Measurements from ENCODE around the gene CALCA.
"Not testable (repeated sequence)": the region's sequence is repeated elsewhere in the genome, so short reads cannot be mapped to it uniquely, and the experiment has no call there.

CALCA gene, protein sequence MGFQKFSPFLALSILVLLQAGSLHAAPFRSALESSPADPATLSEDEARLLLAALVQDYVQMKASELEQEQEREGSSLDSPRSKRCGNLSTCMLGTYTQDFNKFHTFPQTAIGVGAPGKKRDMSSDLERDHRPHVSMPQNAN

DNA sequence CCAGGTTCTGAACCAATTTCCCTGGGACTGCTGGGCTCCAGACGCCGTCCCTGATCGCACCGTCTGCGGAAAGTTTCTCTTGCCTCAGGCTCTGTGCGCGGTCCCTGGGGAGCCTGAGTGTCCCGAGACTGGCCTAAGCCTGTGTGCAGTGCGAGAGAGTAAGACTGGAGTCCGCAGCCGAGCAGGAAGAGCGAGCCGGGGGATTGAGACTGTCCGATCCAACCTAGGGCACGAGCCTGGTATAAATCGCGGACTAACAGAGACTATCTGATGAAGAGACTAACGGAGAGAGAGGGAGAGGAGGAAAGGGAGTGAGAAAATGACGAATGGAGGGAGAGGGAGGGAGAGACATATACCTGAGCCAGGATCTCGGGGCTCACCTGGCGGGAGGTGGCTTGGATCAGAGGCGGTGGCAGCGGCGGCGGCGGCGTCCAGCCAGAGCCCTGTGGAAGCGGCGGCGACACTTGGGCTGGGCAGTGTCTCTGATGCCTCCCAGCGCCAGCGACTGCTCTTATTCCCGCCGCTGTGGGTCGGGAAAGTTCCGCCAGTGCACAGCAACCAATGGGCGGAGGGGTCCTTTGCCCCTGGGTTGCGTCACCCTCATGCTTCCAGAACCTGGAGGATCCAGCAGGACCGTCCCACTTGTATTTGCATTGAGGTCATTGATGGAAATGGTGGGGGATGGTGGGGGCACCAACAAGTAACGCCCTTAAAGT, at the start of gene CALCA:
Gene CALCA, minus strand, starts transcription at position 487 of the 716 bp plus-strand sequence. CDS start 1,159 bp downstream, outside the sequence.
- DNase-seq (ENCODE audit: low spot score): no peak

DNA sequence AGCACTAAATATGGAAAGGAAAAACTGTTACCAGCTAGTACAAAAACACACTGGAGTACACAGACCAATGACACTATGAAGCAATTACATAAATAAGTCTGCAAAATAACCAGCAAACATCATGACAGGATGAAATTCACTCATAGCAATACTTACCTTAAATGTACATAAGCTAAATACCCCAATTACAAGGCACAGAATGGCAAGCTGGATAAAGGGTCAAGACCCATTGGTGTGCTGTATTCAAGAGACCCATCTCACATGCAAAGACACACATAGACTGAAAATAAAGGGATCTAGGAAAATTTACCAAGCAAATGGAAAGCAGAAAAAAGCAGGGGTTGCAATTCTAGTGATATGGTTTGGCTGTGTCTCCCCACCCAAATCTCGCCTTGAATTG, 44.0 kb upstream of the CALCA start:
- no peak for DNase-seq (ENCODE audit: low spot score)

DNA sequence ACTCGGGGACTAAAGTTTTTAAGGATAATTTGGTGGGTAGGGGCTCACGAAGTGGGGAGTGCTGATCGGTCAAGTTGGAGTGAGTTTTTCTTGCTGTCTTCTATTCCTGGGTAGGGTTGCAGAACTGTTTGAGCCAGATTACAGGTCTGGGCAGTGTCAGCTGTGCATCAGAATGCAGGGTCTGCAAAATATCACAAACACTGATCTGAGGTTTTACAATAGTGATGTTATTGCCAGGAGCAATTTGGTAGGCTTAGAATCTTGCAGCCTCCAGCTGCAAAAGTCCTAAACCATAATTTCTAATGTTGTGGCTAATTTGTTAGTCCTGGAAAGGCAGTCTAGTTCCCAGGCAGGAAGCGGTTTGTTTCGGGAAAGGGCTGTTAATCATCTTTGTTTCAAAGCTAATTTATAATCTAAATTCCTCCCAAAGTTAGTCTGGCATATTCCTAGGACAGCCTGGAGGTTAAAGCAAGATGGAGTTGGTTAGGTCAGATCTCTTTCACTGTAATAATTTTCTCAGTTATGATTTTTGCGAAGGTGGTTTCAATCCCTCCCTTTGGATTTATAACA, 39.7 kb upstream of the CALCA start:
- no peak for DNase-seq (ENCODE audit: low spot score)

DNA sequence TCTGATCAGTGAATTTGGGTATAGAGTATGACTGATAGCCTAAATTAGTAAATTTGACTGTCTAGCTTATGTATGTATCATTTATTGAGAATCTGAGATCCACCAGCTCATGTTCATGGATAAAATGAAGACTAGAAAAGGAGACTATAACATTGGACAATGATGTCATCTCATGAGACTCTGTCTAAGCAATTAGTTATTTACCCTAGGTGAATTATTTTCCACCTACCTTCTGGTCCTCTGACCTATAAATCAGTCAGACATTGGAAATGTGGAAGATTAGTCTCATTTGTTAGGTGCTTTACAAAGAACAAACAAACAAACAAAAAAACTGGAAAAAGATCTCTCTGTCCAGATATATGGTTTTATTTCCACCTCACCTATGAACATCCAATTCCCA, 38.7 kb upstream of the CALCA start:
- DNase-seq (ENCODE audit: low spot score): no peak

DNA sequence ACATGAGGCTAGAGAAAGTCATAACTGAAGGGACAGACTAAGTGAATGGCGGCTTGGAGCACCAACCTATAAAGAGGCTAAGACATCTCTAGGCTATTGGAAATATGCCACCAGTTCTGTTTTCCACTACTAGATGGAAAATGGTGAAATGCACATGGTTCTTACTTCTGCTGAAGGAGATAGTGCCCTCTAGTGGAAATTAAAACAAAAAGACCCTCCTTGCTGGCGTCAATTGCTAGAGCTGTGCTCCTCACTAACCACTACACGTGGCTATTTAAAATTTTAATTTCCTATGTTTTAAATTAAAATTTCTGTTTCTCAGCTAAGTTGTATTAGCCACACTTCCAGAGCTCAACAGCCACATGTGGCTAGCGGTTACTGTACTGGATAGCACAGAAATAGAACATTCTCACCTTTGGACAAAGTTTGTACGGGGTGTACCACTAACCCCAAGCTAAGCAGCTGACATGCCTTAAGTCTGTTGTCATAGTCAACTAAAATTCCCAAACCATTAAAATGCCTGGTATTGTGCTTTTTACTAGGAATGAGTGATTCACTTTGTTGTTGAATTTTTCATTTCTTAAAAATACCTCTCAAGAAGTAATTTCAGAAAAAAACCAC, 34.1 kb upstream of the CALCA start:
- peak; percentile 49 for DNase-seq (ENCODE audit: low spot score)

DNA sequence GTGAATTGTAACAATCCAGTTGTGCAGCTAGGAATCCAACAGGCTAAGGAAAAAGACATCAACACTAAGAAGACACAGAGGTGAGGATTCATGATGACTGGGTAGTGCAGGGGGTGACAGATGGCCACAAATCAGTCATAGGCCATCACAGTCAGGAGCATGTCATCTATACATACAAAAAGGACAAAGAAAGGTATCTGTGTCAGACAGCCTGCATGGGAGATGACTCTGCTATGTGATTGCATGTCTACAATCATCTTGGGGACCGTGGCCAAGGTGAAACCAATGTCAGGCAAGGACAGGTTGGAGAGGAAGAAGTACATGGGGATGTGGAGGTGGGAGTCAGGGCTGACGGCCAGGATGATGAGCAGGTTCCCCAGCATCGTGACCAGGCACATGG, 16.0 kb upstream of the CALCA start:
- DNase-seq (ENCODE audit: low spot score): not testable (repeated sequence)

DNA sequence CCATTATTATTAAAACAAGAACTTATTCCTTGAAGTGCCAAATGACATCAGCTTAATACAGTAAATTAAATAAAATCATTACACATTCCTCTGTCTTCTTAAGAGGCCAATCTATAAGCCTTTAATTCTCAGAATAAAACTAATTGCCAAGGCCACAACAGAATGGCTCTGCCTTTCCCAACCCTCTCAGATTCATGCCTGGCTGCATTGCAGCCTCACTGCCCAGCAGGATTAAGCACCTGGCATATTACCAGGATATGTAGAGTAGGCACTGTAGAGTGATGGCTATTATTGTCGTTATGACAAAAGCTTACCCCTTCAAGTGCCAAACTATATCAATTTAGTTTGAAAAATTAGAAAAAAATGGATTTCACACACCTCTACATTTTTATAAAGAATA, 9.4 kb upstream of the CALCA start:
- DNase-seq (ENCODE audit: low spot score): no peak

DNA sequence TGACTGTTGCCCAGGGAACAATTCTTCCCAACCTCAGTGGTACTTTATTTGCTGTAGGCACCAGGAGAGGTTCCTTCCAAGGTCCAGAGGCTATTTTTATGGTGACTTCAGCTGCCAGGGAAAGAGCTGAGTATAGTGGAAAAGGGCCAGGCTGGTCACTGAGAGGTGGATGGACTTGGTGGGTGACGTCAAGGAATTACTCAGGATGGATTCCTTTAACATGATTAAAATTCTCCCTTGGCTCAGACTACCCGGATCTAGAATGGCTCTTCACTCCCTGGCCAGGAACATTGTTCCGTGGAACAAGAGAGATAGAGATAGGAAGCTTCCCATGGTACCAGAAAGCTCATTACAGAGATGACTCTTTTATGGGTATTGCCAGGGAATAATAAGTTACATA, 8.7 kb upstream of the CALCA start:
- no peak for DNase-seq (ENCODE audit: low spot score)

DNA sequence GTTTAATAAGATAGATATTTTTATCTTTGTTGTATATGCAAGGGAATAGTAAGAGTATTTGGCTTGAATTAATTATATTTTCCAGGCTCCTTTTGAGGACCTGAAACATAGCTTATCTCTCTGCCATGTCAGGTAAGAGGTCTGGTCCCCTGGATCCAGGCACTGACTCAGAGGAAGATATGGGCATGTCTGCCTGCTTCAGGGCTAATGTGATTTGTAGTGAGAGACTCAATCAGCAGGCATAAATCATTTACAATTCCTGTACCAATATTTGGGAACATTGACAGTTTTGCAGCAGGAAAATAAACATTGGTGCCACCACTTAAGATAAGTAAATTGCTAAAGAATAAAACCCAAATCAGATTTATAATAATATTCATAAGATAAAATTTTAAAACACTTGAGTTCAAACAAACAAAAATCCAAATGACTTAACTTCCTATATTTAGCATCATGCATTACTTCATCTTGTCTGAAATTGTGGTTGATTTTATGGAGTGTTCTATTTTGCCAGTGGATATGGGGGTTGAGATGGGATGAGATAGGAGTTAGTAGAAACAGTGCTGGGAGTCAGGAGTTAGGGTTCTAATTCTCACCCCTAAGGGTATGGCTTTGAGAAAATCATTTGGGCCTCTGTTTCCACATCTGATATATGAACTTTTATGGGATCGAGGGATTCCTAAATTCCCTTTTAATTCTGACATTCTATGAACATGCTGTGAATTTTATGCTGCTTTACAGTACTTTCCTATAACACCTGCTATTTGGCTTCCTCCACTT, 5.1 kb upstream of the CALCA start:
- DNase-seq (ENCODE audit: low spot score): no peak

DNA sequence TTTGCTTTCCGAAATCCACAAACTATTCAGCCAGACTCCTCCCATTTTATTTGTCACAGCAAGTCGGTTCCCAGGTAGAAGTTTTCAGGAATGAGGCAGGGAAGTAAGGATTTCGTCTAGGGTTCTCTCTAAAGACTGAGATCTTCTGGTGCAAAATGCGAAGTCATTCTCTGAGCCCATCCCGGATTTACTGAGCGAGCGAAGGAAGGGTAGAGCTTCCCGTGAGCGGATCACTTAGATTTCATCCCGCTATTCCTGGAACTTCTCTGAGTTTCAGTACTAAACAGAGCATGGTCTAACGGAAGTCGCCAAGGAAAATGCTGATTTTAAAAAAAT, 3.1 kb upstream of the CALCA start:
- no peak for DNase-seq (ENCODE audit: low spot score)

DNA sequence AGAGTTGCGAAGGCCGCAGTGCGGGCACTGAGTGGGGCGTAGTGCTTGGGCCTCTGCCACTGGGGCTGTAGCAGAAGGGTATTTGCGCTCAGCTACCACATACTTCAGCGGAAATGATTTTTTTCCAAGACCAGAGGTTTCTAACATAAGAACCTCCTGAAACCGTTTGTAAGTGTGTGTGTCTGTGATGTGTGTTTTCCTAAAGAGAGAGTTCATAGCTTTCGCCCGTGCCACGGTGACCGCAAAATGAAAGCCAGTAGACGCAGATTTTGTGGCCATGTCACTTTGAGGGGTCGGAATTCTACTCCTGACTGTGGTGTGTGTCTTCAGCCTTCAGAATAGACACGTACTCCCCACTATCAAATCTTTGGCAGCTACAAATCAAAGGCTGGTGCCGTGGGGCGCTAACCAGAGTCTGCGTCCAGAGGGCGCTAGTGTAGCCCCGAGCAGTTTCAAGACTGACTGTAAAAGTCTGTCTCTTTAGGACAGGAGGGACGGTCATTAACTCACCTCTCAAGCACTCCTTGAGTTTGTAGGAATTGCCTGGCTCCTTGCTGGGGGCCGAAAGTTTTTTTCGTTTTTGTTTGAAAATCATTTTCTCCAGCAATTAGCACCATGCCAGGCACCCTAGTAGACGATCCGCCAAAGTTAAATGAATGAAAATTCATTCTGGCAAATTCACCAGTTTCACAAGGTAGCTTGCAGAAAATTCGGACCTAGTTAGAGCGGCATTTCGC, 2.5 kb upstream of the CALCA start:
- peak; percentile 54 for DNase-seq (ENCODE audit: low spot score)

DNA sequence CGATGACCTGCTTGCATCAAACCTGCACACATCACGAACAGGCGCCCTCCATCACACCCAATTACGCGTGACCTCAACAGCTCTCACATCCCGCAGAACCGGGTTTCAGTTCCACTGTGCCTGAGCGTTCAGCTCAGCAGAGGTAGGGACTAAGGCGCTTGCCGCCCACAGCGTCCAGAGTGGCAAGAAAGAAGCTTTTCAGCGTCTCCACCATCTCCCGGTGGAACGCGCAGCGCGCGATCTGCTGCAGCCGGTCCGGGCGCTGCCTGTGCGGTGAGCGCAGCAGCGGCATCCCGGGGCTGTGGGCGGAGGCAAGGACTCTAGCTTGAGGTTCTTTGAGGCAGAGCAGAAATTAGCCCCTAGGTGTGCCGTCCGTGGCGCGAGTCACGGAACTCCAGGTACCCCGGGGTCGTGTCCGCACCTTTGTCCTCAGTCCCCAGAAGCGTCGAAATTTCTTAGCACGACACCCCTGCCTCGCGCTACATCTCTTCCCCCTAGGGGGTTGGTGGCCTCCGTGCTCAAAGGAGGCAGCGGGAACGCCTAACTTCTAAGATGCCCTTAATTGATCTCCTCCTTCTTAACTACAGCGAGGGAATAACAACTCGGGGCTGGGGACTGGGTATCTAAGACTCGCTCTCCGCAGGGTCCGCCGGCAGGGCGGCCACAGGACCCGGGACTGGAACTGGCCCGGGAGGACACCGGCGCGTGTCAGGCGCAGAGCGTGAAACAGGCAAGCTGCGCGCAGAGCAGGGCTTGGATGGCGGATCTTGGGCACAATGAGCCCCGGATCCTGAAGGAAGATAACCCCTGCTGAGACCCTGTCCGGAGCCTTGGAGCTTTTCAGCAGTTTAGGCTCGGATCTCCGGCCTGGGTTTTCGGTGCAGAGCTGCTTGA, 1.7 kb upstream of the CALCA start:
- peak; percentile 37 for DNase-seq (ENCODE audit: low spot score)

DNA sequence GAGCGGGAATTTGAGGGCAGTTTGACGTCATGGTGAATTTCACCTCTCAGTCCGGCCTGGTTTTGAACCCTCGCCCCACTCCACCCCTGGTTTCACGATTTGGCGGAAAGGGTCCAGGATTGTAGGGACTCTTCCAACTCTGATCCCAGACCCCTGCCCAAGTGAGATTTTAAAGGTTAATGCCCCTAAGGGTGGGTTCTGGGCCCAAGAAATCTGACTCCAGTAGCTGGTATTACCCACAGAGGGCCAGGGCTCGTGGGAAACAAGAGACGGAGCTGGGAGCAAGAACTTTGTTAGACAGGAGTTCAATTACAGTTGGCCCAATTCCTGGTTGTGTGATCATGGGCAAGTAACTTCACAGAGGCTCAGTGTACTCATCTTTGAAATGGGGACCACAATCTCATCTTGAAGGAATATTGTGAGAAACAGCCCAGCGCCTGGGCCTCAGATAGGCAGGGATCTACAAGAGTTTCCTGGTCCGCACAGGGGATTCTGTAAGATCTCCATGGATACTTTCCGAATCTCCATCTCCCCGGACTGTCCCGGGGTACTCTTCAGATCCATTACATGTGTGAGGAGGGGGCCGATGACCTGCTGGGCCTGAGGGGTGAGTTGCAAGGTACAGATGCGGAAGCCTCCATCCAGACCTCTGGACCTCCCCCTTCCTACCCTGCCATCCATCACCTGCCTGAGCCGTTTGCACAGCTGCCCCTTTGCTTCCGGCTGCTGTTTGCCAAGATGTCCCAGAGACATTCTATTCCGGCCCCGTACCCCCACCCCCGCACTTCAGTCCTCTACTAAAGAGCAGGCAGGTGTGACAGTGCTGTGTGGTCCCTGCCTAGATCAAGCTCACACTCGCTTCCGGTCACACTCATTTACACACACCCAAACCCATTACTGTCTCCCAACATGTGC, 687 bp upstream of the CALCA start:
- no peak for DNase-seq (ENCODE audit: low spot score)

DNA sequence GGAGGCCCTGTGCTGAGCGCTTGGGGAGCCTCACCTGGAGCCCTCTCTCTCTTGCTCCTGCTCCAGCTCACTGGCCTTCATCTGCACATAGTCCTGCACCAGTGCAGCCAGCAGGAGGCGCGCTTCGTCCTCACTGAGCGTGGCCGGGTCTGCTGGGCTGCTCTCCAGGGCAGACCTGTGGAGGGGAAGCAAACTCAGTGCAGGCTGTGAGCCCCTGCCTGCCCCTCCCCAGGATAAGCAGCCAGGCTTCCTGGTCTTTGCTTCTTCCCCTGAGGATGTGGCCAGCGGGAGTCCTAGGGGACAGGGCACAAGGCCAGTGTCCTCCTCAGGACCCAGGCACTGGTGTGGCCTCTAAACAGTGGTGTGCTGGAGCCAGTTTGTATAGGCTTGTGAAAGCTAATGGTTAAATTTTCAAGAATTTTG, 2.2 kb downstream of the CALCA start:
- peak; percentile 65 for DNase-seq (ENCODE audit: low spot score)

DNA sequence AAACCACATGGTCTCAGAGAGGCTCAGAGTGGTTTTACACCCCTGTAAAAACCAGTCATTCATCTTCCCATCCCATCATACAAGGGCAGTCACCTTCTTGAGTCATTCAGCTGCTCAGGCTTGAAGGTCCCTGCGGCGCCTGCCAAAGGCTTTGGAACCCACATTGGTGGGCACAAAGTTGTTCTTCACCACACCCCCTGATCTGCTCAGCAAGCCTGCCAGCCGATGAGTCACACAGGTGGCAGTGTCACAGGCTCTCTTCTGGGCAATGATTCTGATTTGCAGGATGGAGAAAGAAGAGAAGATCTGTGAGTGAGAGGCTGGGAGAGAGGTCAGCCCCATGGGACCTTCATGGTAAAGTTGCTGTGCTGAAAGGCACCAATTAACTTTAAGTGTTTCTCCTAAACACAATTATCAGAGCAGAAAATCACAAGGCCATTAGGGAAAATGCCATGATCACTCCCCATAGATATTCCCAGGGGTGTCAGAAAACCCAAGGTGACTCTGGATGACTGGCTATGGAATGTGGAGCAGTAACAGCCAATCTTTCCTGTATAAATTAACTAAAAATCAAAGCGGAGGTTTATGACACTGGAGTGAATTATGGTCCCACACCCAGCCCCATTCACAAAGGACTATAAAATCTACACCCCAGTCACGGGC, 4.4 kb downstream of the CALCA start:
- no peak for DNase-seq (ENCODE audit: low spot score)

DNA sequence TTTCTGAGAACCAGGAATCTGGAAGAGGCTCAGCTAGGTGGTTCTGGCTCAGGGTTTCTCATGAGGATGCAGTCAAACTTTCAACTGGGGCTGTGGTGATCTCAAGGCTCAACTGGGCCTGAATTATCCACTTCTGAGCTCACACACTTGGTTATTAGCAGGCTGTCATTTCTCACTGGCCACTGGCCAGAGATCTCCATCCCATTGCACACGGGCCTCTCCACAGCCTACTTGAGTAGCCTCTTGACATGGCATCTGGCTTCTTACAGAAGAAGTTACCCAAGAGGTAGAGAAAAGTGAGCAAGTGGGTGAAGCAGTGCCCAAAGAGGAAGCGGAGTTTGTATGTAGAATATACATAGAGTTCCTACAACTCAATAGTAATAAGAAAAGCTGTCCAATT, 16.0 kb downstream of the CALCA start:
- no peak for DNase-seq (ENCODE audit: low spot score)

DNA sequence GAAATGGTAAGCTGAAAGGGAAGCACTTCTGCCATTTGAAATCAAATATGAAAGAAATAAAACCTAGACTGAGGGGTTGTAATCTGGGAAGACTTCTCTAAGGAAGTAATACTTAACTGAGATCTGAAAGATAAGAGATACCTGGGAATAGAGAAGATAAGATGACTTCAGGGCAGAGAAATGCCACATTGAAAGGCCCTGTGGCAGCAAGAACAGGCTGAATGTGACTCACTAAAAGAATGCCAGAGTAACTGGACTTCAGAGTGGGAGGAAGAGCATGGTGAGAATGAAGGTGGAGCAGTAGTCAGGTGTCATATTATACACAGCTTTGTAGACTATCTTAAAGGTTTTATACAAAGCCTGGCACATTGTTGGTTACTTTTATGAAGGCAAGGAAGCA, 17.6 kb downstream of the CALCA start:
- DNase-seq (ENCODE audit: low spot score): no peak

DNA sequence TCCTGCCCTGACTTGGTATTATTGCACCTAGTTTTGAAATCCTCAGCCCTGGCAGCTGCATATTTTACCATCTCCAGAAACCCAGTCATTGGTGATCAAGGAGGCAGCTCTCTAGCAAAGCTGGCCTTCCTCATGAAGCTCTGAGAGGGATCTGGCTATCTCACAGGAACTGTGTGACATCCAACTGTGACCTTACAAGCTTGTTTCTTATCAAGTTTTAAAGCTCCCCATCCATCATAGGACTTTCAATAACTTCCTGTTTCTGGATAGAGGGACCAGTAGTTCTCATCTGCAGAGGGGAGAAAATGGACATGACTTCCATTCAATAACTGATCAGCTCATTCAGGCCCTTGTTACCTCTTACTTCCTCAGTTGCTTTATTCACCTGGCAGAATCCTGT, 18.2 kb downstream of the CALCA start:
- no peak for DNase-seq (ENCODE audit: low spot score)

DNA sequence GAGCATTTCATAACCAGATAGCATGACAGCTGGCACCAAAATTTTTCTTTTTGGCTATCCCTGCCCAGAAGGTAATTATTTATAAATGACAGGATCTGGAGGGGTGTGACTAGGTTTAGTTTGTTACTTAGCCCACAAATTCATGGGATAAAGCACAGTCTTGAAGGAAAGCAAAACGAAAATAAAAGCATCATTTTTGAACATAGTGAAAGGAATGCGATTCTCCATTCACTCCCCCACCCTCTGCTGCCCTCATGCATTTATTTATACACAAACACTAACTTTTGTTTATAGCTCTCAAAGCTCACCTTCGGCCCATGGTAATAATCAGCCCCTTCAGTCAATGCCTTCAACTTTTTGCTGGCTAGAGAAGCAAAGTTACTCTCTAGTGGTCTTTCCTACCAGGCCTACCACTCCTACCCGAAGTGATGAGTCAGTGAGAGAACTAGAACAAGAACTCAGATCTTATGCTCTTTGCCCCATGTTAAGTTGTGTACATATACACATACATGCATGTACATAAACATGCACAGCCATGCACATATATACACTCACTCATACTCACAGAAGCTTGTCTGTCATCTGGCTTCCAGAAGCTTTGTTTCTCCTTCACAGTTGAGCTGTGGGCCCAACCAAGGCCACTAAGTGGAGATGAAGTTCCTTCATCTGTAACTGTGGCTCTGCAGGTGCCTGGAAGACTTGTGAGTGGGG, 22.6 kb downstream of the CALCA start:
- DNase-seq (ENCODE audit: low spot score): no peak

Data from iPS-NIHi11 (cell line).